Measurements from ENCODE around the gene RHBDD1.

RHBDD1 gene

GRCh38 chr2:226847090-226847489, 11.2 kb downstream of the RHBDD1 start:
- DNase-seq, result no peak

- DNase-seq, result no peak
Observed at GRCh38 chr2:226847511-226847910, 11.7 kb downstream of the RHBDD1 start.

- no peak for DNase-seq
Observed at GRCh38 chr2:226849349-226849748, 13.5 kb downstream of the RHBDD1 start.

GRCh38 chr2:226850024-226850423, 14.2 kb downstream of the RHBDD1 start:
- no peak for DNase-seq

GRCh38 chr2:226855787-226856186, 19.9 kb downstream of the RHBDD1 start:
- no peak for DNase-seq

GRCh38 chr2:226860087-226860486, 24.2 kb downstream of the RHBDD1 start:
- DNase-seq, result no peak

GRCh38 chr2:226862623-226863022, 26.8 kb downstream of the RHBDD1 start:
- DNase-seq, result no peak

GRCh38 chr2:226865273-226865672, 29.4 kb downstream of the RHBDD1 start:
- DNase-seq, result no peak

GRCh38 chr2:226865710-226866109, 29.9 kb downstream of the RHBDD1 start:
- DNase-seq, result no peak

- no peak for DNase-seq
Observed at GRCh38 chr2:226868331-226869162, 32.7 kb downstream of the RHBDD1 start.

- DNase-seq, result no peak
Observed at GRCh38 chr2:226869371-226869770, 33.5 kb downstream of the RHBDD1 start.

GRCh38 chr2:226873051-226873620, 37.3 kb downstream of the RHBDD1 start:
- DNase-seq, result no peak

- no peak for DNase-seq
Observed at GRCh38 chr2:226873826-226874225, 38.0 kb downstream of the RHBDD1 start.

- DNase-seq, result no peak
Observed at GRCh38 chr2:226874749-226875148, 38.9 kb downstream of the RHBDD1 start.

- DNase-seq, result no peak
Observed at GRCh38 chr2:226875438-226876225, 39.8 kb downstream of the RHBDD1 start.

GRCh38 chr2:226877491-226877890, 41.6 kb downstream of the RHBDD1 start:
- DNase-seq, result no peak

- no peak for DNase-seq
Observed at GRCh38 chr2:226881287-226881686, 45.4 kb downstream of the RHBDD1 start.

GRCh38 chr2:226882606-226883005, 46.8 kb downstream of the RHBDD1 start:
- no peak for DNase-seq

- no peak for DNase-seq
Observed at GRCh38 chr2:226883296-226883795, 47.5 kb downstream of the RHBDD1 start.

- DNase-seq, result no peak
Observed at GRCh38 chr2:226884166-226884565, 48.3 kb downstream of the RHBDD1 start.

- DNase-seq, result no peak
Observed at GRCh38 chr2:226885769-226886435, 50.0 kb downstream of the RHBDD1 start.

- no peak for DNase-seq
Observed at GRCh38 chr2:226887940-226888339, 52.1 kb downstream of the RHBDD1 start.

- no peak for DNase-seq
Observed at GRCh38 chr2:226888378-226888965, 52.6 kb downstream of the RHBDD1 start.
